HG03039 (cell line): ENCODE results near the gene ING3.
"Not testable (repeated sequence)": the region's sequence is repeated elsewhere in the genome, so short reads cannot be mapped to it uniquely, and the experiment has no call there.

Experiments
- ATAC-seq: cut with Tn5 transposase; IDR thresholded peaks from one replicate; pipeline ENCODE4 v1.9.1; 2021; ENCODE audit warnings: mild to moderate bottlenecking, moderate library complexity; ENCODE audit not compliant: unreplicated experiment

ING3 gene

DNA sequence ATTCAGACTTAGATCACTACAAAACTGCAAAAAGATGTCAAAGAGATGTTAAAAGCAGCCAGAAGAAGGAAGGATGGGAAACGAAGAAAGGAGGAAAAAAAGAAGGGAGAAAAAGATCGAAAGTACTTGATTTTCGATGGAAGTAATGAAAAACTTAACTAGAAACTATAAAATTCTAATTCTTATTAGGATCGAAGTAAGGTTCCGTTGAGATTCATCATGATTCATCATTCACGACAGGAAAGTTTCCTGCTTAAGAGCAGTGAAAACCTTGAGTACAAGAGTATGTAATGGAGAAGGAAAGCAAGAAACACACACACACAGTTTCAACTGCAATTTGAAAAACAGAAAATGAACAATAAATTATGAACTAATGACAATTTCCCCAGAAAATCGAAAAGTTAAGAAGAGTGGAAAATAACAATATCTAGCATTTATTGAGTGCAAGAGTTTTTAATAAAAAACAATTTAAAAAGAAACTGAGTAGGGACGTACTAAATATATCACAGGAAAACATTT, 1.1 kb upstream of the ING3 start:
- ATAC-seq, result no peak

DNA sequence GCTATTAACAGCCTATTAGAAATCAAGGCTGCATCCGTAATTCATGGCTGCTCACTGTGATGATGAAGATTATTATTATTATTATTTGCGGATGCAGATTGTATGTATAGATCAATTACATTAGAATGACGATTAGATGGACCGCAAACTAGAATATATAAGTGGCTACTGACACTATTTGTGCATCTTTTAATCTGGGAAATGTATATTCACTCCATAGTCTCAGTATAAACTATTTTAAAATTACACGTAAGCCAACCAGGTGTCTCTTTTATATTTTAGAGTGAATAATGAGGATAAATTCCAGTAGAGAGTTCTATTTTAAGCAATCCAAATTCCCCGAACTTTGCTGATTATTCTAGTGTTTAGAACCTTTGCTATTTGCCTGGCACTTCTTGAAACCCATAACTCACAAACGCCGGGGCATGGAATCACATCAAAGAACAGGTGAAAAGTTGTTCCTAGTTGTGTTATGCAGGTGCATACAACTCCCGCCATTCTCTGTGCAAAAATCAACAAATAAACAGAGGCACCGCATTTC, 509 bp upstream of the ING3 start:
- ATAC-seq, result no peak

DNA sequence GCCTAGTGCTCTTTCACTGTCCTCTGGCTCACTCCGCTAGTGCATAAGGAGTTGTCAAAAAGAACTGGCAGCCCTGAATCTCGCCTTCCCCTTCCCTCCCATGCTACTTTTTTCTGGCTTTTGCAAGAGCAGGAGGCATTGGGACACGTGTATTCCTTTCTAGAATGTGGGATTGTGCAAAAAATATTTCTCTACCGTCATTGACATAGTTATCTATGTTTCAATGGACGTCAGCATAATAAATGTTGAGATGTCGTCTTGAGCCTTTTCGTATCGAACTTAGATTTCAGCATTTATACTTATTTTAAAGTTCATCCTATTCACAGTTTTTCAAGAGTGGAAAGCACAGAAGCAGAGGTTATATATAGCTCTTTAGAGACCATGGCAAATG, 727 bp downstream of the ING3 start:
- no peak for ATAC-seq

DNA sequence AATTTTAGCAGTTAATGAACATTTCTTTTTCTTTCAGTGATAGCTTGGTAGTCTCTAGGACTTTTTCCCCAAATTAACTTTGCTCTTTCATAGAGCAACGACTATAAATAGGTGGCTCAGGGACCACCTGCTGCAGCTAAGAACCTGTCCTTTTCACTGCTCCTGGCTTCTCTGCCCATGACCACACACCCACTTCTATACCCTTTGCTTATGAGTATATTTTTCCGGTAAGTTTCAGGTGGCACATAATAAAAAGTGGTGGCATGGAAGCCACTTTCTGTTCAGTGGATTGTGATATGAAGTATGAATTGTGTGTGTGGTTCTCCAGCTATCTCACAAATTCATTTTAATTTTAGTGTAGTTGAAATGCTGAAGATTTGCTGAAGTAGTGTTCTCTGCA, 1.2 kb downstream of the ING3 start:
- ATAC-seq, result no peak

DNA sequence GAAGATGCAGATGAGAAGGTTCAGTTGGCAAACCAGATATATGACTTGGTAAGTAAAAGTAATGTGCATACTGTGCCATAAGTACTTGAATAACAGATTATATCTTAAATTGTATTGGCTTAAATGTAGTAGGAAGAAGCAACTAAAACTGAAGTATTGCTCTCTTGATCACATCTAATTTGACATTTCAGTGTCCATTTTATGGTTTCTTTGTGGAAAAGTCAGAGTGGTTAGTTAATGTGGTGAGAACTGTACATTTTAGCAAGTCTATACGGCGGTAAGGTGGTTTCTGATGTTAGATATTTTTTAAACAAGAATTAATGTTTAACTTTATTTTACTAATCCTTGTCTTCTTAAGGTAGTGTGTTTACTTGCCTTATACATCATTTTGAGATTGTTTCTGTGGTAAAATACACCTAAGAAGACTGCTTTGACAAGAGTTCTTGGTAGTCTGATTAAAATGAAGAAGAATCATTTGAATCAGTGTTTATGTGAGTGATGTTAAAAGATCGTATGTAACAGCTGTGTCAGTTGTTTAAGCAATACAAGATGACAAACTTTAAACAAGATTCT, 5.1 kb downstream of the ING3 start:
- no peak for ATAC-seq

DNA sequence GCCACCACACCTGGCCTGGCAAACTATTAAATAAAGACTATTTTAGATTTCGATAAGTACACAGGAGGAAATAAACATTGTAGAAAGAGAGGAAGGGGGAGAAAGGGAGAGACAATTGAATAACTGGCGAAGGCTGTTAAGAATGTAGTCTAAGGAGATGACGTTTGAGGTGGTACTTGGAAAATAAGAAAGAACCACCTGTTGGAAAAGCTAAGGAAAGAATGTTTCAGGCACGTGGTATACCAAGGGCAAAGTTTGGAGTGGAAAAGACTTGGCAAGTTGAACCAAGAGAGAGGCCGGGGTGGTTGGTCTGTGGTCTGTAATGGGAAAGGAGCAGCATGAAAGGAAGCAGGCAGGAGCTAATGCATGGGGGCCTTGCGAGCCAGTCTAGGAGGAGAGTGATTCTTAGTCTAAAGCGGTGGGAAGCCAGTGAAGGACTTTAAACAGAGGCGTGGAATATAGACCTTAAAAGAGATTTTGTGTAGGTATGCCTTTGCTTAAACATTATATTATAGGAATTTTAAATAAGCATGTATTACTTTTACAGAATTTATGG, 9.4 kb downstream of the ING3 start:
- no peak for ATAC-seq

DNA sequence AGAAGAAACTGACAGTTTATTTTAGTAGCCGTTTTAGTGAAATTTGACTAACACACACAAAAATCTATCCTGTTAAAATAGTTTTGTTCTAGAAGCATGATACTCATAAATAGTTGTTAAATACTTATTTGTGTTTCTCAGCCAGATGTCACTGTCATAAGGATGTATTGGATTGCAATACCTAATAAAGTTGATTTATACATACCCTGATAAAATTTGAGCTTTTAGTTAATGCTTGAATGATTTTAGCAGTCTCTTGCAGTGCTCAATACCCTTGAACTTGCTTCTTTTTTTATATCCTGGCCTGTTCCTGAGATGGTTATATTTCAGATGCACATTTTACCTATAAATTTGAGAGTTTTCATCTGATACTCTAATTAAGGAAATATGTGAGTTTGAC, 10.1 kb downstream of the ING3 start:
- ATAC-seq, result no peak

DNA sequence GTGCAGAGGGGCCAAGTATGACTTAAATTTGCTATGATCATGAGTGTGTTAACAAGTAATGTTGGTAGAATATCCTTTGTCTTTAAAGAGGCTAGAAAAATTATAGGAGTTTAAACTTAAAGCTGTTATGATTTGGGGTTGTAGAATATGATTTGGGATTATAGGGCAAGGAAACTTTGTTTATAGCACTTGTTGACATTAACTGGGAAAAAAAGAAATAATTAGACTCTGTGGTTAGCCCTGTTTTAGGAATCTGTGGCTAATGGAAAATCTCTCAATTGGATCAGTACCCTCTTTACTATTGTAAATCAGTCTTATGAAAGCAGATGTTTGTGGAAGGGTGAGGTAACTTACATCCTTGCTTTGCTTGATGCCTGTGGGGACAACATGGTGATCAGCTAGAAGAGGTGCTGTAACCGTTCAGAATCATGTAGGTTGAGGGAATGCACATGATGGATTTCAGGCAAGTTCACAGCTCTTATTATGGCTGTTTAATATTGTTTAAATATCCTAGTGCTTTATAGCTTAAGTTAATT, 11.1 kb downstream of the ING3 start:
- ATAC-seq, result no peak

DNA sequence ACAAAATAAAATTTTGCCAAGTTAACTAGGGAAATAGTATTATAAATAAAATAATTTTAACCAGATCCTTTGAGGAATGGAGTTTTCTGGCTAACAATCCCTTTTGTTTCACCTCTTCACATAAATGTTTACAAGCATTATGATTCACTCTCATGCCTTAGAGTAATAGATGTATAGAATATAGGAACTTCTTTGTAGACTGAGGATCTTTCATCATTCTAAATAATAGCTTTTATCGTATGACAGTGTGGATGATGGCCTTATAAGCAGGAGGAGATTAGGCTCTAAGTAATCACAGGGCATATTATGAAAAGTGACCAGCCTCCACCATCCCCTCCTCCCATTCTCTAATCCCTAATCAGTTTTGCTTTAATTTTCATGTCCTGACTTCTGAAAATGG, 13.5 kb downstream of the ING3 start:
- ATAC-seq, result no peak

DNA sequence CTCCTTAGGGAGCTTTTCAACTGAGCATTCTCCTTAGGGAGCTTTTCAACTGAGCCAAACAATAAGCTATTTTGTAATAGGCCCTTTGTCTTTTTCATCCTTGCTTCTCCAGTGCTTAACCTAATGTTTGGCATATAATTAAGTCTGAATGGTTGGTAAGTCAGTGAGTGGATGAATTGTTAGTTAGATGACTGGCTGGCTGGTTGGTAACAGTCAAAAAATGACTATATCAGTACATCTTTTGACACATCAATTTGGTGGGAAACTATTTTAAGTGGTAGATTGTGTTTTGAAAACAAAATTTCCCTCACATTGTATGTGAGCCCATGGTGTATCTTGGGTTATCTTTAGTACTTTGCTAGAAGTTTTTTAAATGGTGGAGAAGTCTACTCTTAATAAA, 16.4 kb downstream of the ING3 start:
- ATAC-seq, result no peak

DNA sequence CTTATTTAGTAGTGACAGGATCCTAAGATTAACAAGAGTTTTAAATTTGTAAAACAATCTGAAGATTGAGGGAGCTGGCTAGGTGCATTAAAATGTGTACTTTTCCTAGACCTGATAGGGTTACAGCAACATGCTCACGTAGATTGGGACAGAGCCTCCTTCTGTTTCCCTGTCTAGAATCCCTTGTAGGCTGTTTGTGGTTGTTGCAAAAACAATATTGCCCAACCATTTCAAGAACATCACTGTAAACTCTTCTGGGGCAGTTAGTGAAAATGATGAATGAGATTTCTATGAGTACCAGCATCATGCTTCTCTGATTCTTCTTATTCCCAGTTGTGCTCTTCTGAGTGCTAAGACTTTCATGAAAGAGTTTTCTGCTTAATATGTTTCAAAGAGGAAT, 23.3 kb downstream of the ING3 start:
- ATAC-seq, result no peak

DNA sequence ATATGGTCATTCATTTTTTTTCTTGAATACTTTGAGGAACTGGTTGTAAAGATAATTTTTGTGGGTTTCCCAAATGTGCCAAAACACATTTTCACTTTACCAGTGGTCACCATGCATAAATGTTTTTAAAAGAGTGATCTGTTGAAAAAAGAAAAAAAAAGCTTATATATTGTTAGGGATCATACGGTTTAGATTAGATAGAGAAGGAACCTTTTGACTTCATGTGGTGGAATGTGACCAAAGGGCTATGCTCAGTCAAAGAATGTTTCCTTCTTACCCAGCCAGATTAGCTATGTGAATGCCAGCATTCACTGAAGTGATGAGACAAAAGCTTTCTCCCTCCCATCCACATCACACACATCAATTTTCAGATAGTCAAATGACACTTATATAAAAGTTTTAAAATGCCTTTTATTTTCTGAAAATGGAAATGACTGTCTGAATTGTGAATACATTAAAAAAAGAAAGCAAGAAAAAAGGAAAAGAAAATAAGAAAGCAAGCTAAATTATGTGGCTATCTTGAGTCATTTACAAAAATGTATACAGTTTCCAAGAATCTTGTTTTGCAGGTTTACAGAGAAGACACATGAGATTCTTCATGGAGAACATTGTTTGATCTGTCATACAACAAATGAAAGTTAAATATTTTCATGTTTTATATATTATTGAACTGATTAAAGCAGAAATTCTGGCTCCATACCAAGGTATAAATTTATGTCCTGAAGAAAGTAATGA, 29.4 kb downstream of the ING3 start:
- ATAC-seq, result no peak

DNA sequence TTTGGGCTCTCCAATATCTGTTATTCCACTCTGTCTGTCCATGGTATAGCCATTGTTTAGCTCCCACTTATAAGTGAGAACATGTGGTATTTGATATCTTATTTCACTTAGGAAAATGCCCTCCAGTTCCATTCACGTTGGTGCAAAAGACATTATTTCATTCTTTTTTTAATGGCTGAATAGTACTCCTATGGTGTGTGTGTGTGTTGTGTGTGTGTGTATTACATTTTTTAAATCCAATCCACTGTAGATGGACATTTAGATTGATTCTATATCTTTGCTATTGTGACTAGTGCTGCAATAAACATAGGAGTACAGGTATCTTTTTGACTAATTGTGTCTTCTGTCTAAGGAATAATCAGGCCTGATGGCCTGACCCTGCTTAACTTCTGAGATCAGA, 30.5 kb downstream of the ING3 start:
- no peak for ATAC-seq

DNA sequence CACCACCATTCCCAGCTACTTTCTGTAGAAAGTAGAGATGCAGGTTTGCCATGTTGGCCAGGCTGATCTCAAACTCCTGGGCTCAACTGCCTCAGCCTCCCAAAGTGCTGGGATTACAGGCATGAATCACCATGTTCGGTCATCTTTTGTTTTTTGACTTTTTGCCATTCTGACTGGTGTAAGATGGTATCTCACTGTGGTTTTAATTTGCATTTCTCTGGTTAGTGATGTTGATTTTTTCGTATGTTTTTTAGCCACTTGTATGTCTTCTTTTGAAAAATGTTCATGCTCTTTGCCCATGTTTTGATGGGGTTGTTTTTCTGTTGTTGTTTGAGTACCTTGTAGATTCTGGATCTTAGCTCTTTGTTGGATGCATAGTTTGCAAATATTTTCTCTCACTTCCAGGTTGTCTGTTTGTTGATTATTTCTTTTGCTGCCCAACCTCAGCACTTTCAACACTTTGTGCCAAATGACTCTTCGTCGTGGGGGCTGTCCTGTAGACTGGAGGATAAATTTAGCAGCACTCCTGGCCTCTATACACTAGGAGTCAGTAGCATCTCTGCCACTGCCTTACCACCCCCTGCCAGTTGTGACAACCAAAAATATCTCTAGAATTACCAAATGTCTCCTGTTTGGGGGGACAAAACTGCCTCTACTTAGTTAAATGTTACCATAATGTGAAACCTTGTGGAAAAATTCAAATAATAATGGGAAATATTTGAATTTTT, 31.5 kb downstream of the ING3 start:
- ATAC-seq, result no peak

DNA sequence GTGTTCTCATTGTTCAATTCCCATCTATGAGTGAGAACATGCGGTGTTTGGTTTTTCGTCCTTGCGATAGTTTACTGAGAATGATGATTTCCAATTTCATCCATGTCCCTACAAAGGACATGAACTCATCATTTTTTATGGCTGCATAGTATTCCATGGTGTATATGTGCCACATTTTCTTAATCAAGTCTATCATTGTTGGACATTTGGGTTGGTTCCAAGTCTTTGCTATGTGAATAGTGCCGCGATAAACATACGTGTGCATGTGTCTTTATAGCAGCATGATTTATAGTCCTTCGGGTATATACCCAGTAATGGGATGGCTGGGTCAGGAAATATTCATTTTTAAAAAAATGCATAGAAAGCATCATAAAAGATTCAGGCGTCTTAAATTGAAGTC, 33.0 kb downstream of the ING3 start:
- ATAC-seq, result not testable (repeated sequence)

DNA sequence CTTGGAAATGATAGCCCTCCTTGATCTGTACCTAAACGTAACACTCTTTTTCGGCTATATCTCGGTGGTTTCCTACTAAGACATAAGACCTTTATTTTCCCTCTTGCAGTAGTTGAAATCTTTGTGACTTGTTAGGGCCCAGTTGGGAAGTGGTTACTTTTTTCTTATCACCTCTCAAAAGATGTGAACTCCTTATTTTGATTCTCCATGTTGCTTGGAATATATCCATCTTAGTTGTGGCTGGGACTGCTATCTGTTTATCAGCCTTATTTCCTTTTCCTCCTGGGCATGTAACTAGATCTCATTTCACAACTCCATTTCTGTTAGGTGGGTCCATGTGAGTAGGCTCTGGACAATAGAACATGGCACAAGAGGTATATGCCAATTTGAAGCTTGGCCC, 33.8 kb downstream of the ING3 start:
- no peak for ATAC-seq

DNA sequence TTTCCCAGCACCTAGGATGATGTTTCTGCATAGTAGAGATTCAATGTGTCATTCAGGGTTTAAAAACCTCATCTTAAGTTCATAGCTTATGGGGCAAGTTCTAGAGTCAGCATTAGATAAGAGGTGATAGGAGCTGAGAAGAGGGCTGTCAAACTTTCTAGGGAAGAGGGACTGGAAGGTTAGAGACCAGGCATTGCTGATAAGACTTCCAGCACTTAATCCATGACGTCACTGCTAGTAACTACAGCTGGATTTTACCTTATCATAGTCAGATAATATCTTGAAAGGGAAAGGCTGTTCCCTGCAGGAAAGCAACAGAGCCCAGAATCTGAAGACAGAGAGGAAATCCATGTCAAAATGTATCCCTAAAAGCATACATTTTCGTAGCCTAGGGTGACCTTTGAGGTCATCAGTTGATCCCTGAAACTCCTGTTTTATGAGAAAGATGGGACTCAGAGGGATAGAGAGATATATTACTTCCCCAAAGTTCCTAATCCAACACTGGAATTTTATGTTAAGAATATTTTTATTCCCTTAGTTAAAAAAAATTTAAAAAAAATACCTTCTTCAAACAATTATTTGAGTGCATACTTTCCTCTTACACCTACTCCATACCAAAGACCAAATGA, 34.7 kb downstream of the ING3 start:
- no peak for ATAC-seq

DNA sequence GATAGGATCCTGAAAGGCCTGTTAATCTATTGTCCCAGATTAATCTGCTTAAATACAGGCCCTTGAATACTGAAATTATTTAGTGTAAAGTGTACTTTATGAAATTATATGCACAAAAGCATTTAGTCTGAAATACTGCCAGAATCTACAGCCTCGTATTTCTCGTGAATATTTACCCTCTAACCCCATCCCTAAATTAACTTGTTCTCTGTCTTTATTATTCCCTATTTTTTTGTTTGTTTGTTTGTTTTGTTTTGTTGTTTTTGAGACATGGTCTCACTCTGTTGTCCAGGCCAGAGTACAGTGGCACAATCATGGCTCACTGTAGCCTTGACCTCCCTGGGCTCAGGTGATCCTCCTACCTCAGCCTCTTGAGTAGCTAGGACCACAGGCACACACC, 35.3 kb downstream of the ING3 start:
- no peak for ATAC-seq

DNA sequence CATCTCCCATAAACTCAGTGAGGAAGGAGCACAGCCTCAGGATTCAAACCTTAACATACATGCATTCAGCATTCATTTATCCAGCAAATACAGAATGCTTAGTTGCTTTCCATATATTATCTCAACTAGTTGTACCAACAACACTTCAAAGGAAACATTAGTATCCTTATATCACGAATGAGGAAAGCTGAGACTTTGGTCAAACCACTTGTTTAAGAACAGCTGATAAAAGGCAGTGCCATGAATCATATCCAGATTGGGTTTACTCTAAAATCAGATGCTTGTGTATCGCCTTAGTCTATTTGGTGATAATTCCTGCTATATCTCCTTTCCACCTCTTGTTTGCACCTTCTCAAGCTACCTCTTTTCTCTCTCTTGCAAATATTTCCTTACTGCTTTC, 36.1 kb downstream of the ING3 start:
- no peak for ATAC-seq

DNA sequence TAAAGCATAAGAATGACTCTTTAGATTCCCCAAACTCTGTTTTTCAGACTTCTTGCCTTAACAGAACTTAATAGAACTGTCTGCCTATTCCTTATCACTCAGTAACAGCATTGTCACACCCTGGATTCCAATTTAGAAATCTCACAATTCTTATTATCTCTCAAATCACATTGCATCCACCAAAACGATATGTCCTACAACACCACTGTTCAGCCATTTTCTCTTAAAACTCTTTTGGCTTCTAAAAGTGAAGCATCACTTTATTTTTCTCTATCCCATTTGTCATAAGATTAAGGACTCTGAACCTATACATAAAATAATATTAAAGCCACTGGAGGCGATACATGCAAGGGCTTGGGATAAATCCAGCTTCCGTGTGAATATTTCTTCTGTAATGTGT, 36.7 kb downstream of the ING3 start:
- no peak for ATAC-seq
